NT2/D1 (cell line): Measurements from ENCODE around the gene DDX28.

Experiments used
- SUZ12 ChIP-seq: IDR thresholded peaks from 2 replicates; pipeline ENCODE4 v1.6.1; 2011; ENCODE audit not compliant: insufficient read length, insufficient read depth; ENCODE audit errors: extremely low read depth
- YY1 ChIP-seq: IDR thresholded peaks from 2 replicates; pipeline ENCODE4 v1.6.1; 2011; ENCODE audit not compliant: insufficient read length, insufficient read depth
- ZNF274 ChIP-seq: IDR thresholded peaks from 2 replicates; pipeline ENCODE4 v1.6.1; 2011; ENCODE audit warnings: mild to moderate bottlenecking, low read depth, low read length

GRCh38 chr16:68069511-68070248 is 46.6 kb upstream of the DDX28 start:
- TF ChIP-seq SUZ12 (no peak), YY1 (no peak), ZNF274 (no peak)
